ENCODE measurements around the gene KMT2D.

The KMT2D gene

DNA sequence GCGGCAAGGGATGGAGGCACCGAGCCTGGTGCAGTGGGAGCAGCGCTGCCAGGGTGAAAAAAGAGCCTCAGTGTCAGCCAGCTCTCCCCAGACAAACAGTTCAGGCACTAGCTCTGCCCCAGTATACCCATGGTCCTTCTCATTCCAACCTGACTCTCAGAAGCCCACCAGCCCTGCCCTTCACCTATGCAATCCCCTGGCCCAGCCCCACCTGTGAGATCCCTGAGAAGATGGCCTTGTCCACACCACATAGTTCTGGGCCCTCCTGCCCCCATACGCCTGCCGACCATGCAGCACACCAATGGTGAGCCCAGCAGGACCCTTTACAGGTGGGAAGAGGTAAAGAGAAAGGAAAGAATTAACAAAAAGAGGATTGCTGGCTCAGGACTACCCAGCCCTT is 6.5 kb downstream of the KMT2D start:
- in situ Hi-C loops (cut with MboI; ENCODE audit: low sequenced_read_pairs): loop anchor here (25.0 kb wide), 1 partner anchor 183 kb away; no protein-coding TSS in a partner anchor

DNA sequence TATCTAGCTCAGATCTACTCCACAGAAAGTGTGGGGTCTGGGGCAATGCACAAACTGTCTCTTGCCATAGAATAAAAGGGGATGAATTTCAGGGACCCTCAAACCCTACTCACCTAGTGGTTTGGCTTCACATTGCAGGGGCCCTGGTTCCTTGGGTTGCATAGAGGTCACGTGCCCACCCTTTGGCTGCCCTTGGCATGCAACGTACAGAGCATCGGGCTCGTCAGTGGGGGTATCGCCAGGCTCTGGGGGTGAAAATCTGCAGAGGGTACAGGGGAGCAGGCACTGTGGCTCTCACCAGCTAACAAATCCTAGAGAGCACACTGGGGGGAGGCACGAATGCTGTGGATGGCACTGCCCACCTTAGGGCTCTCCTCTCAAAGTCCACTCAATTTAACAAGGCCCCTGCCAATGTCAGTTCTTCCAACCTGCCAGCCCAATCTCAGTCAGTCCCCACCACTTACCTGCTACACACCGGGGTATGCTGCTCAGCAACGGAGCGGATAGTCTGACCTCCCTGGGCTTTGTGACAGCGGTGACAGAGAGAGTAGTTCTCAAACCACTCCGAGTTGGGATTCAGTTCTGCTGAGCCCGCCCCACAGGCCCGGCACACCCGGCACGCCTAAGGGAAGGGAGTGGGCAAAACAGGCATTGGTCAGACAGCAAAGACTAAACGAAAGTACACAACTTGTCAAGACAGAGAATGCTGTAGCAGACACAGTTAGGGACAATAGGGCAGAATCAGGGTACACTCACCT is 8.0 kb downstream of the KMT2D start:
- in situ Hi-C loops (cut with MboI; ENCODE audit: low sequenced_read_pairs): loop anchor here (25.0 kb wide), 1 partner anchor 185 kb away; no protein-coding TSS in a partner anchor

DNA sequence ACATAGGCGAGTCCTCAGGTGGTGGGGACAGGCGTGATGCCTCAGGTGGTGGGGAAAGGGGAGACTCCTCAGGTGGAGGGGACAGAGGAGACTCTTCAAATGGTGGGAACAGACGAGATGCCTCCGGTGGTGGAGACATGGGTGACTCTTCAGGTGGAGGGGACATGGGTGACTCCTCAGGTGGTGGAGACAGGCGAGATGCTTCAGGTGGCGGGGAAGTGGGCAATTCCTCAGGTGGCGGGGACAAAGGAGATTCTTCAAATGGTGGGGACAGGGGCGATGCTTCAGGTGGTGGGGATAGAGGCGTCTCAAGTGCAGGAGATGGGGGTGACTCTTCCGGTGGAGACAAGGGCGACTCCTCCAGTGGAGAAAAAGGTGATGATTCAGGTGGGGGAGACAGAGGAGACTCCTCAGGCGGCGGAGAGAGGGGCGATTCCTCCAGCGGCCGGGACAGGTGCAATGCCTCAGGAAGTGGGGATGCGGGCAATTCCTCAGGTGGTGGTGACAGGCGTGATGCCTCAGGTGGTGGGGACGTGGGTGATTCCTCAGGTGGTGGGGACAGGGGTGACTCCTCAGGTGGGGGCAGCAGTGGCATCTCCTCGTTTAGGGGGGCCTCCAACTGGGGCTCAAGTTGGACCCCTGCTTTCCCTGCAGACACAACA is 8.7 kb downstream of the KMT2D start:
- in situ Hi-C loops (cut with MboI; ENCODE audit: low sequenced_read_pairs): loop anchor here (25.0 kb wide), 1 partner anchor 185 kb away; no protein-coding TSS in a partner anchor

DNA sequence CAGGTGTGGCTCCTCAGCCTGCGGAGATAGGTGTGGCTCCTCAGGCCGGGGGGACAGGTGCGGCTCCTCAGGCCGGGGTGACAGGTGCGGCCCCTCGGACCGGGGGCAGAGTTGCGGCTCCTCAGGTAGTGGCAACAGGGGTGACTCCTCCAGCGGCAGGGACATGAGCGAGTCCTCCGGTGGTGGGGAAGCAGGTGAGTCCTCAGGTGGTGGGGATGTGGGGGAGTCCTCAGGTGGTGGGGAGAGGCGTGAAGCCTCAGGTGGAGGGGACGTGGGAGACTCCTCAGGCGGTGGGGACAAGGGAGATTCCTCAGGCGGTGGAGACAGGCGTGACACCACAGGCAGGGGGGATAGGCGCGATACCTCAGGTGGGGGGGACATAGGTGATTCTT is 9.2 kb downstream of the KMT2D start:
- in situ Hi-C loops (cut with MboI; ENCODE audit: low sequenced_read_pairs): loop anchor here (25.0 kb wide), 1 partner anchor 186 kb away; no protein-coding TSS in a partner anchor

DNA sequence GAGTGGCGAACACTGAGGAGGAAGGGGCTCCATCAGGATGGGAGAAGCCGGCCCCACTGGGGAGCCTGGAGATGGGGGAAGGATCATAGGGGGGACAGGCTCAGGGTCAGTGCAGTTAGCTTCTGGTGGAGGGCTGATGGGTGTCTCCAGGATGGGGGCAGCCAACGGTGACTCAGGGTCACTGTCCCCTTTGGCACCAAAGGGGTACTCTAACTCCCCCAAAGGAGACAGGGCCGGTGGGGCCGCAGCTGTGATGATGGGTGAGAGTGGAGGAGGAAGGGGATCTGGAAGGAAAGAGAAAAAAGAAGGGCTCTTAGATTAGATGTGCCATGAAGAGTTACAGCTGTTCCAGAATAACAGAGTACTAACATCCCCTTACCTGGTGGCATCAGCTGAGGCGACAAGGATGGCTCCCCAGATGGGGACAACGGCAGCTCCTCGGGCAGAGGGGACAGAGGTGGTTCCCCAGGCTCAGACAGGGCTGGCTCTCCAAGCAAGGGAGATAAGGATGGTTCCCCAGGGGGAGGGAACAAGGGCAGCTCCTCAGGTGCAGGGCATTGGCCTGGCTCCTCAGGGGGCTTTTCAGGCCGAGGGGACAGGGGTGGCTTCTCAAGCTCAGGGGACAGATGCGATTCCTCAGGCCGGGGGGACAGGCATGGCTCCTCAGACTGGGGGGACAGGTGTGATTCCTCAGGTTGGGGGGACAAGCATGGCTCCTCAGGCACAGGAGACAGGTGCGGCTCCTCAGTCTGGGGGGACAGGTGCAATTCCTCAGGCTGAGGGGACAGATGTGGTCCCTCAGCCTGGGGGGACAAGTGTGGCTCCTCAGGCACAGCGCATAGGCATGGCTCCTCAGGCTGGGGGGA is 9.9 kb downstream of the KMT2D start:
- in situ Hi-C loops (cut with MboI; ENCODE audit: low sequenced_read_pairs): loop anchor here (25.0 kb wide), 1 partner anchor 187 kb away; no protein-coding TSS in a partner anchor

DNA sequence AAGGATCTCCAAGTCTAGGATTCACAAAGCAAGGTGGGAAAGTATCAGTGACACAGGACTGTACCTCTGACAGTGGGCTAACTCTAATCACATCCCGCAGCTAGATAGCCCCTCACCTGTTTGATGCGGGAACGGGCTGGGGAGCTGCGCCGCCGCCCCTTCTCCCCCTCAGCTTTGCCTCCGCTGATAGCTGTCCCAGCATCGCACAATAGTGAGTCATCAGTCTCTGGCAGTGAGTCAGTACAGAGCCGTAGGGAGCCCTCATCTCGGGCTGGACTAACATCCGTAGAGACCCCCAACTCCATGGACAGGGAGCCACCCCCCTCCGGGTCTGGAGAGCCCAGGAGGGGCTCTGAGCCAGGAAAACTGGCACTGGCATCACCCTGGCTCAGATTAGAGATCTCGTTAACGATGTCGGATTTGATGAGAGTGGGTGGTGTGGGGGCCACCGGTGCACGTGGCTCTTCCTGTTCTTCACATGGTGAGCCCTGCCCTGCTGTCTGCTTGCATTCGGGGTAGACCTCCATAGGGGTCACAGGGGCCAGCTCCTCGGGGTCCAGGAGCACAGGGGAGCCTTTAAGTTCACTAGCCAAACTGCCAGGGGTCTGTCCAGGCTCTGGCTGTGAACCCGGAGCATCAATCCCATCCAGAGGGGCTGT is 10.9 kb downstream of the KMT2D start:
- in situ Hi-C loops (cut with MboI; ENCODE audit: low sequenced_read_pairs): loop anchor here (25.0 kb wide), 1 partner anchor 188 kb away; no protein-coding TSS in a partner anchor

DNA sequence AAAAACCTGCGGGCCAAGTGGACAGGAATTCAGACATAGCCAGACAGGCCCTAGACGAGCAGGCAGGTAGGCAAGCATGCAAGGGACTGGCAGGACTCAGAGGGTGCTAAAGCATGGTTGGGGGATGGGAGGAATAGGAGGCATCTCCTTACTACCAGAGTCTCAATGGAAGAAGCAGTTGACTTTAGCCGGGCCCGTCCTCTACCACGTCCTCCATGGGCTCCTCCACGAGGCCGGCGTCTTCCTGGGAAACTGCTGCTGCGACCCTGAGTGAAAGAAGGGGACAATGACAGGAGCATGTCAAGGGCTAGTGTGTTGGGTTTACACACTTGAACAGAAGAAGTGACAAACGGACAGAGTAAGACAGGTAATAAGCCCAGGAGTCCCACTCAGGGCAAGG is 11.6 kb downstream of the KMT2D start:
- in situ Hi-C loops (cut with MboI; ENCODE audit: low sequenced_read_pairs): no loop called here

DNA sequence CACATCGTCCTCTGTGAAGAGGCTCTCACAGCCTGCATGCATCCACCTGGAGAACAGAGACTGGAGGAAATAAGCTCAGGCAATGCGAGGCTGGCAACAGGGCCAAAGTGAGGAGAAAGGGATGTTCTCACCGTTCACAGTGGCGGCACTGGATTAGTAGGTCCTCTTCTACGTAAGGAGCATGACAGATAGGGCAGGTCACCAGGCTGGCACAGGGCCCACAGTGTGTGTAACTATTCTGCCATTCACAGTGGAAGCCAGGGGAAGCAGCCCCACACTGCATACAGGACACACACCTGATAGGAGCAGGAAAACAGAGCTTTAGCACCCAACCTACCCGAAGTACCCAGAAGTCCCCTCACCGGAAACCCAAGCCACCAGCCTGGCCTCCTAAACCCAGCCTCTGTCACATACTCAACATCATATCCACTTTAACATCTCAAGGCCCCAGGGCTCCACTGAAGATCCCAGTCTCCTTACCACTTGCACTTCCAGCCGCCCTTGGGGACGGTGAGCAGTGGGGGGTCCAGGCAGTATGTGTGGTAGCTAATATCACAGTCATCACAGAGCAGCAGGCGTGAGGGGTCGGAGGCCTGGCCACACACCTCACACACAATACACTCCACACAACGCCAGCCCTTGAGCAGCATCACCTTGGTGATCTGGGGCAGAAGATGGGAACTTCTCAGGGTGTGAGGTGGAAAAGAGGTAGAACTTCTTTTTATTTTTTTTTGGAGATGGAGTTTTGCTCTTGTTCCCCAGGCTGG is 14.3 kb downstream of the KMT2D start:
- in situ Hi-C loops (cut with MboI; ENCODE audit: low sequenced_read_pairs): no loop called here

DNA sequence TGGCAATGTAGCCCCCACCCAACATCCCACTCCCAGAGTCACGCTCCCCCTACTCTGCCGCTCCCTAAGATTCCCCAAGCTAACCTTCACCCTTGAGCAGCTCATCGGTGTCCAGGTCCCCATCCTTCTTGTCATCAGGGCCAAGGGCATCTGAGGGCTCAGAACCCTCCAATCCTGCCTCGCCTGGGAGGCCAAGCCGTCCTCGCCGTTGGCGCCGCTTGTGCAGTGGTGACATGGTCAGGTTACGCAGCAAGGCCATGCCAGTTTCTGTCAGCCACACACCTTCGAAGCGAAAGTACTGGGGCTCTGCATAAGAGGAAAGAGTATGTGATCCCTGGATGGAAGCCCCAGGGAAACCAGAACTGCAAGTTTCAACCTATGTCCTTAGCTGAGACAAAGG is 15.9 kb downstream of the KMT2D start:
- in situ Hi-C loops (cut with MboI; ENCODE audit: low sequenced_read_pairs): no loop called here

DNA sequence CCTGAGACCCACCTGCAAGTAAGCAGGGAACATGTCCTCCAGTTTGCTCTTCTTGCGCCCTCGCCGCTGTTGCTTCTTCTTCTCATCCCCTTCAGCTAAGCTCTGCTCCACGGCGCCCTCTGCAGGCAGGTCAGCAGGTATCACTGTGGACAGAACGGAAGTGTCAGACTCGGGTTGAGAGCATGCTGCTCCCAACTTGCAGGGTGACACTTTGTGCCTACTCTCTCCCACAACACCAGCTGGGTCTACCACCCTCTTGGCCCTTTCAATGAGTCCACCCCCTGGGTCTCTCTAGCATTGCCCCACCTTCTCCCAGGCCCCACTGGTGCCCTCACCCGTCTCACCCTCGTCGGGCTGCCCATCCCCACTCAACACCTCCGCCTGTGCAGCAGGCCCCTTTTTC is 16.7 kb downstream of the KMT2D start:
- in situ Hi-C loops (cut with MboI; ENCODE audit: low sequenced_read_pairs): no loop called here

DNA sequence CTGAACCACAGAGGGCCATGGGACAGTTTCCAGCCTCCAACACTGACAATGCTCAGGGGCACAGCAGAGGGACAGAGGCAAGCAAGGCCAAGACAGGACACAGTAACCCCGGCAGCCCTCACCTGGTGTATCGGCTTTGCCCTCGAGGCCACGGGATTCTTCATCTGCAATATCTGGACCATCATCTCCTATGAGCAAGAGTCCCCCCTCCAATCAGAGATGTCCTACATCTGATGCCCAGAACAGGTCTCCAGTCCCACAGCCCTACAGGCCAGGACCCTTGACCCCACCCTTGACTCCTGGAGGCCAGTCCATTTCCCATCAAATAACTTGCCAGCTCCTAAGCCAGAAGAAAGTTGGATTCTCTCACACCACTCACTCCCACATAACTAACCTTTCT is 17.4 kb downstream of the KMT2D start:
- in situ Hi-C loops (cut with MboI; ENCODE audit: low sequenced_read_pairs): no loop called here

DNA sequence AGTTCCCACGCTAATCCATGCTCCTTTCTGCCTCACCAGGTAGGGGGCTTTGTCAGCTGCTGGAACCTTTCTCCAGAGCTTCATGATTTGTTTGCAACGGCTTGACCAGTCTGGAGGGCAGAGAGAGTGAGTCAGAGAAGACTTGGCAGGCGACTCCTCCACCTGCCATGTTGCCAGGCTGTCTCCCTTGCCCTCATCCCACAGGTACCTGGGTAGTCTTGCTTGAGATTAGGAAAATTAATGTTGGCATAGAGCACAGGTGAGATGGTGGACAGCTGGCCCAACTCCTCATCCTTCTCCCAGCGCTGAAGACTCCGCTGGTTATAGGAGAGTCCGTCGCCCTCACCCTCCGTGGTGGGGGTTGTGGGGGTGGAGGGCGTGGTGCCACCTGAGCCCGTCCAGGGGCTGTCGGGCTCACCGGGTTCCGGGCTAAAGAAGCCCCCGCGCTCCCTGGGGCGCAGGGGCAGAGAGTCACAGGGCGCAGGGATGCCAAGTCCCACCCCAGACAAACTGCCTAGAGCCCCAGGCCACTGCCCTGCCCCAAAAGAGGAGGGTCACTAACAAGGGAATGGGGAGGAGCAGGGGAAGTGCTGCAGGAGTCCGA is 18.6 kb downstream of the KMT2D start:
- in situ Hi-C loops (cut with MboI; ENCODE audit: low sequenced_read_pairs): no loop called here

DNA sequence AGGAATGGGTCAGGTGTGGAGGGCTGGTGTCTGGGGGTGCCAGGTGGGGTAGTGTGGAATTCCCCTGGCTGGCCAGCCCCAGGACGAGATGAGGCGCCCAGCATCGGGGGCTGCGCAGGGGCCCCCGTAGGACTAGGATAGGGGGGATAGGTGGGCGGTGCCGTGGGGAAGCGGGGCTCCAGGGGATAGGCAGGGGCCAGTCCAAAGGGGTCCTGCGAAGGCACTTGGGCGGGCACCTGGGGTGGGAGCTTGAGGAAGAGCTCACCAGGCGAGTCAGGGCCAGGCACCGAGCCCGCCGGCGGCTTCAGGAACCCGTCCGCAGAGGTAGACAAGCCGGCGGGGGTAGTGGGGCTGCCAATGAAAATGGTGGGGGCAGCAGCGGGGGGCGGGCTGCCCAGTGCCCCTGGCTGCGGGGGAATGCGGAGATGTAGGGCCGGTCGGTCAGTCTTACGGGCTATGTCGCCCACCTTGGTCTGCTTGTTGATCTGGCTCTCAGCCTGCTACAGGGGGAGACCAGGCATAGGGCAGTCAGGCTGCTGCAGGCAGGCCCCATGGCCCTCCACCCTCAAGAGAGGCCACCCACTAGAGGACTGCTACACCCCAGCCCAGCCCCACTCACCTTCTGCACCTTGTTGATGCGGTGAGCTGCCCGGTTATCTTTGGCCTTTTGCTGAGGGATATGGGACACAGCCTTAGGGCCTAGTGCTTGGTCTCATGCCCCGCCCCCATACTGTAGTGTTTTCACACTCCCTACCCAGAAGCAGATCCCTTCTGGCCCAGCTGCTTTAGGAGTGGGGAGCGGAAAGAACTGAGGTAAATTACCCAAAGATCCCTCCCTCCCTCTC is 19.3 kb downstream of the KMT2D start:
- in situ Hi-C loops (cut with MboI; ENCODE audit: low sequenced_read_pairs): no loop called here

DNA sequence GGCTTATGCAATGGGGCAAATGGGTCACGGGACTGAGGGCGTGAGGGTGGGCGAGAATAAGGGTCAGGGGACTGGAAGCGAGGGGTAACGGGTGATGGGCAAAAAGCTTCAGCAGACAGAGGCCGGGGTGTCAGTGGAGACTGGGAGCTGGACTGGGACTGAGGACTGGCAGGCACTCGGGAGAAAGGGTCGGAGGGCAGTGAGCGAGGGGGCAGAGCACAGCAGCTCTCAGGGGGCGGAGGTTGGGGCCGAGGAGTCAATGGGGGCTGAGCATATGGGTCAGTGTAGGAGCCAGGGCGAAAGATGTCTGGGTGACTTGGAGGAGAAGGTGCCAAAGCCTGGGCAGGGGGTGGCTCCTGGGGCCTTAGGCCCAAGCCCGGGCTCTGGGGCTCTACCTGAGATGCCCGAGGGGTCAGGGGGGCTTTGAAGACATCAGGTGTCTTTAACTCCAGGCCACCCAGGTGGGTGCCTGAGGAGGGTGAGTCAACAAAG is 20.2 kb downstream of the KMT2D start:
- in situ Hi-C loops (cut with MboI; ENCODE audit: low sequenced_read_pairs): no loop called here

DNA sequence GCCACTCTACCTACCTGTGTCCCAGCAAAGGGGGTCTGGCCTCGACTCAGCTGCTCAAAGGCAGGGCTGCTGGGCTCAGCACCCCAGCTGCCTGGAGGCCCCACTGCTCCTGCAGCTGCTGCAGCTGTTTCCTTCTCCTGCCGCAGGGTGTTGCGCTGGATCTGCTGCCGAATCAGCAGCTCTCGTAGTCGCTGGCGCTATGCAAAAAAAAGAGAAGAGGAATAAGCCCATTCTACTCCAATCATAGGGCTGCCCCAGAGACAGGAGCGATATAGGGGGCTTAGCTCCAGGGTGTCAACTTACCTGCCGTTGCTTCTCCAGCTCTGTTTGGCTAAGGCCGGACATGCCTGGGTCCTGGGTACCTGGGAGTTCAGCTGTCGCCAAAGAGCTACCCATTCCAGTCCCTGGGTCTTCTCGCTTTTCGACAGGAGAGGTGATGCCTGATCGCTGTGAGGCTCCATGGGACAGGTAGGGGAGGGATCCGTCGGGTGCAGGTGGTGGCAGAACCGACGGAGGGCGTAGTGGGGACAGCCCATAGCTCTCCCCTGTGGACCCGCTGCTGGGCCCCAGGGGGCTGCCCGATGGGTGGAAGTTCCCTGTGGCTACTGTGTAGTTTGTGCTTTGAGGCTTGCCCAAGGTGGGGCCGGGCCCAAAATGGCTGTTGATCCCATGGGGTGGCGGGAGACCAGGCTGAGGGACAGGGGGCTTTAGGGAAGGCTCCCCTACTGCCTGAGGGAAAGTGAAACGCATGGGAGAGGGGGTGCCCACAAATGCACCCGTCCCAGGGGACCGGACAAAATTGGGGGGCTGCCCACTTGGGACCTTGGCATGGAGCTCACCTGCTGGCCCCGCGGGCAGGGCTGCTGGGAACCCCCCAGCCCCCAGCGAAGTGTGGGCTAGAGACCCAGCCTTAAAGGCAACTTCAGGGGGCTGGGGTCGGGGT is 20.9 kb downstream of the KMT2D start:
- in situ Hi-C loops (cut with MboI; ENCODE audit: low sequenced_read_pairs): no loop called here

DNA sequence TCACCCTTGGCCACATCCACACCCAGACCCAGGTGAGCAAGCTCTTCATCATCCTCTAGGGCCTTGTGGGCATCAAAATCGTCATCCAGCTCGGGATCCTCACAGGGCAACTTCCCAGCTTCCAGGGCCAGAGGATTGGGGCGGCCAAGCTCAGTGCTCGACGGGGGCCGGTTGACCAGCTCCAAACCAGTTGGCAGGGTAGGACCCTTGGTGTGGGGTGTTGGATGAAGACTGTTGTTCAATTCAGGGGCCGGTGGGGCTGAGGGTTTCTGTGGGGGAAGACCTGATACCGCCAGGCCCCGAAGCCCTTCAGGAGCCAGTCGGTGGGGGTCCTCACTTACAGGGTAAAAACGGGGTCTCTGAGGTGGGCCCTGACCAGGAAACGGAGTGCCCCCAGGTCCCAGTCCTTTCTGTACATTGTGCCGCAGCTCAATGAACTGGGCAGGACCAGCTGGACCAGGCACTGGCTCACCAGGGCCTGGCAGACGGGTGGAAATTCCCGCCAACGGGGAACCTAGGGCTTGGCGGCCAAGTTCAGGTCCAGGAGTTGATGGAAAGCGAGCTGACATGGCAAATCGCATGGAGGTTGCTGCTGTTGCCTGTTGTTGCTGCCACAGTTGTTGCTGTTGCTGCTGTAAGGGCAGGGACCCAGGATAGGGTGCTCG is 22.2 kb downstream of the KMT2D start:
- in situ Hi-C loops (cut with MboI; ENCODE audit: low sequenced_read_pairs): no loop called here

DNA sequence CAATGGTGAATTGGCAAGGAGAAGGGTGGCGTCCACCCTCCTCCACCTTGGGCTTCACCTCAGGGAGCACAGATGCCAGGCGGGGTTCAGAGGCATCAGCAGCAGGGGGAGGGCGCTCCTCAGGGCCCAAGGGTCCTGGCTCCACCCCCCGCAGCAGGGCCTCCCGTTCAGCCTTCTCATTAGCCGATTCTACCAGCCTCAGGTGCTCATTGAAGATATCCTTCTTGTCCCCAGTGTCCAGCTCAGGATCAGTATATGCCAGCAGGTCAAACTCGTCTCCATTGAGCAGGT is 22.7 kb downstream of the KMT2D start:
- in situ Hi-C loops (cut with MboI; ENCODE audit: low sequenced_read_pairs): no loop called here

All from HL-60/S4 treated with phorbol 12-myristate 13-acetate at 8.2 ng/mL for 4 days and 3 days (cell line).